Activated effector memory CD4-positive, alpha-beta T cell treated with anti-CD3 and anti-CD28 coated beads, Interleukin-2, amount 50 U/mL, for 16 hours (primary cell): ENCODE results near the gene KRT76.
A peak's percentile ranks its signal among the peaks of the same experiment; 100 is the strongest.
"Not testable (repeated sequence)": the region's sequence is repeated elsewhere in the genome, so short reads cannot be mapped to it uniquely, and the experiment has no call there.

Experiments
- DNase-seq: peaks from one replicate; pipeline ENCODE4 v3.0.0-alpha.2; 2020

Gene KRT76

GRCh38 chr12:52756281-52756960, 20.7 kb downstream of the KRT76 start:
- no peak for DNase-seq

GRCh38 chr12:52755533-52755932, 21.6 kb downstream of the KRT76 start:
- no peak for DNase-seq

- no peak for DNase-seq
These were observed 23.0 kb downstream of the KRT76 start for GRCh38 chr12:52754135-52754534.

DNA sequence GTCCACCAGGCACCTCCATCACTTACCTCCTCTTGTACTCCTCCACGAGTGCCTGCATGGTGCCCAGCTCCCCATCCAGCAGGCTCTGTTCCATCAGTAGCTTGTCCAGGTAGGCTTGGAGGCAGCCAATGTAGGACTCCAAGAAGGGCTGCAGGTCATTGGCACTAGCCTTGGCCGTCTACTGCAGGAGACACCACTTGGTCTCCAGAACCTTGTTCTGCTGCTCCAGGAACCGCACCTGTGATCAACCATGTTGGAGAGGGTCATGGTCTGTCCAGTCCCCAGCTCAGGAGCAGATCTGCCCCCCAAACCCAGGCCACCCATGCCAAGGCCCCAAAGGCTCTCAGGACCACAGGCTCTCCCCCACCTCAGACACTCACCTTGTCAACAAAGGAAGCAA, 23.9 kb downstream of the KRT76 start:
- no peak for DNase-seq

DNA sequence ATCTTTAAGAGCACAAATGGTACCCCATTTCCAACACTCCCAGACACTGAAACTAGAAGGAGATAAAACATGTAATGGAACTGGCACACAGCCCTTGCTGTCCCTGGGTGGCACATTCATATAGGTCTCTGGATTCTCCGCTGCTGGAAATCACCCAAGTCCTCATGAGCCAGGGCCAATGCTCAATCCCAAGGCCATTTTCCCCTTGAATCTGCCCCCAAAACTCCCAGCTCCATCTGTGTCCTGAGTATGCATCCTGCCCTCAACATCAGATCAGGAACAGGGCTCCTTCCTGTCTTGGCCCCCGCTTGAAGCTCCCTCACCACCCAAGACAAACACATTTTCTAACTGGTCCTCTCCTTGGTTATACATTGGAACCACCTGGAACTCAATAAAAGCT, 24.6 kb downstream of the KRT76 start:
- no peak for DNase-seq

GRCh38 chr12:52751795-52752194, 25.4 kb downstream of the KRT76 start:
- no peak for DNase-seq

DNA sequence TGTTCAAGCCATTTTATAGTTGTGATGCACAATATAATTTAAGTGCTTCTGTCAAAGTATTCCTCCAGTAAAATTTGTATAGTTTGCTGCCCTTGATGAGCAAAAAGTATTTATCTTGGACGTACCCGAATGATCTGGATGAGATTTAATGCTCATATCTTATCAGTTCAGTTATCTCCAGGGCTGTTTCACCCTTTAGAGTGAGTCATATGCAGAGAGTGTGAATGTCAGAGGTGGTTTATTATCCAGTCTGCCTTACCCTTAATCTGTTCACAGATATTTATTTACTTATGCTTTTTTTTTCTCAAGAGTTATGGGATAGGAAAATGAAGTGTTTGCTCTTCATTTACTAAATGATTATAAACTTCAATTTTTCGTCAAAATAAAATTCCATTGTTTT, 26.6 kb downstream of the KRT76 start:
- not testable (repeated sequence) for DNase-seq

- DNase-seq: no peak
These were observed 27.3 kb downstream of the KRT76 start for GRCh38 chr12:52749827-52750226.

- no peak for DNase-seq
These were observed 28.6 kb downstream of the KRT76 start for GRCh38 chr12:52748578-52748977.

DNA sequence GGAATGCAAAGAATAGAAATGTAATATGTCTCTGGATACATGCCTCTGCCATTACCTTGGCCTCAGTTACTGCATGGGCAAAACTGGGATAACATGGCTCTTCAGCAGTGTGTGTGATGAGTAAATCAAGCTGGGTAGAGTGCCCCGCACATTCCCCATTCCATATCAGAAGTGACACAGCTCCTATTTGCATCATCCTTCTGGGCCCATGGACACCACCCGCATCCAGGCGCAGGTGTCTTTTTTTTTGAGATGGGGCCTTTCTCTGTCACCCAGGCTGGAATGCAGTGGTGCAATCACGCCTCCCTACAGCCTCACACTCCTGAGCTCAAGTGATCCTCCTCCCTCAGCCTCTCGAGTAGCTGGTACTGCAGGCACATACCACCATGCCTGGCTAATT, 31.6 kb downstream of the KRT76 start:
- DNase-seq: no peak

- no peak for DNase-seq
These were observed 32.5 kb downstream of the KRT76 start for GRCh38 chr12:52744493-52745156.

- DNase-seq: no peak
These were observed 34.2 kb downstream of the KRT76 start for GRCh38 chr12:52742822-52743457.

DNA sequence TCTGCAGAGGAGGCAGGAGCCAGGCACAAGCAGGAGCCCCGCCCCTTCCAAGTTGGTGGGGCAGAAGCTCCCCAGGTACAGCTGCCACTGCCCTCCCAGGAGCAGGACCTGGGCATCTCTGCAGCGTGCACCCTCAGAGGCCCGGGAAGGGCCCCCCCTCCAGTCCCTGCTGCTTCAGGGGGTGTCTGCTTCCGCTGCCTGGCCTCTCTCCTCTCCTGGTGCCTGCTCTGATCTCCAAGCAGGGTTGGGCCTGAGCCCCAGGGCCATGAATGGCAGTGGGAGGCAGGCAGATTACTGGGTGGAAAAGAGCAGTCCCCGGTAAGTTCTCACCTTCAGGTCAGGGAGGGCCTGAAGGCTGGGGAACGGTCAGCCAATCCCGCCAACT, 35.0 kb downstream of the KRT76 start:
- no peak for DNase-seq

GRCh38 chr12:52741375-52742195, 35.6 kb downstream of the KRT76 start:
- peak; percentile 80 for DNase-seq

DNA sequence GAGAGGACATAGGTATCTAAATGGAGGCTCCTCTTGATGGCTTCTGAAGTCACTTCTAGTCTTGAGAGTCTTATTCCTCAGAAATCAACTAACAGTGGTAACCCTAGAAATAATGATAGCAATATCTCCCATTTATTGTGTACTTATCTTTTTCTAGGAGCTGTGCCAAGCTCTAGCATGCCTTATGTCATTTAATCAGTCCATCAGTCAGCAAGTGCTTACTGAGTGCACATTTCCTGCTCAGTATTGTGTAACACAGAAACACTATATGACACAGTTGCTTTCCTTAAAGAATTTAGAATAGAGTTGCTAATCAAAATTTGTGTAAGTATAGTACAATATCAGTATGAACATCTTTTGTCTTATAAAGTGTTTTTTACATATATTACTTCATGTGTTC, 36.6 kb downstream of the KRT76 start:
- no peak for DNase-seq

DNA sequence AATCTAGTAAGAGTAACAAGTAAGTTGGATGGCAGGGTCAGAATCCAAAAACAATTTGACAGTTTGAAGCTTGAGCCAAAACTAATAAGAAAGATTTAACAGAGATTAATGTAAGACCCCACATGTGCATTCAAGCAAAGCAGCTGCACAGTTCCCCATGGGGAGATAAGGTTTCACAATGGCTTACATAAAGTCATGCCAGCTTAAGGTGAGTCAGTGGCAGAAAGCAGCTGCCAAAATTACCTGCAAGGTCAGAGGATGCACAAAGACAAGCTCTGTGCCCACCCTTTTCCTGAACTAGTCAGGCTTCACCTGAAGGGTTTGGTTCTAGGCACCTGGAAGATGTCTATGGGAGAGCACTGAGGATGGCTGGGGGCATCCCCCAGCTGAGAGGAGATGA, 37.2 kb downstream of the KRT76 start:
- DNase-seq: no peak

DNA sequence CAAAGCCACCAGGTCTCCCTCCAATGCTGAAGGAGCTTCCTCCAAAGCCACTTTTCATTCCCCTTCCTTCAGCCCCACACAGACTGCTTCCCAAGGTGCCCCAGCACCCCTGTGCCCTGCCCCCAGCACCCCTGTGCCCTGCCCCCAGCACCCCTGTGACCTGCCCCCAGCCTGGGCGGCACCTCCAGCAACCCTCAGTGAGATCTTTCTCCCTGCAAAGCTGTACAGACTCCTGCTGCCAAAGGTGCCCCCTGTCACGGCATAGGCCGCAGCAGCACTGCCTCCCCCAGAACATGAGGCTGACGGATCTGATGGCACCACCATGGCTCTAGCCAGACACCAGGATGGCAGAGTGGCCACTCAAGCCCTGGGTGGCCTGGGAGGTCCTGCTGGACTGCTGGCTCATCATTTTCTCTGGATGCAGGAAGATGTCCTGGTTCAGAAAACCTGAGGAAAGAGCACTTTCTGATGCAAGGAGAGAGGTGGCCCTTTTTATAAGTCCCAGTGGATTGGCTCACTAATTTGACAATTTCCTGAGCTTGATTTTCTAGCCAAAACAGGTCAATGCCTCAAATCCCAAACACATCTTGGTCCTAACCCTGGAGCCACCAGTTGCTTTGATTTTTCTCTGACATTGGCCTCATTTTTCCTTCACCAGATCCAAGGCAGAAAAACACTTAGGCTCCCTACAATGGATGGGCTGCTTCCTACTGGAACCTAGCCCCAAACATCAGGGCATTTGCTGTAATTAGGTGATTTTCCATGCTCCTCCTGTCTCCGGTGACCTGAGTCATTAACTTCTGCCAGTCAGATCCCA, 41.1 kb downstream of the KRT76 start:
- no peak for DNase-seq

- no peak for DNase-seq
These were observed 42.0 kb downstream of the KRT76 start for GRCh38 chr12:52735106-52735505.

GRCh38 chr12:52730793-52731192, 46.4 kb downstream of the KRT76 start:
- DNase-seq: no peak

- DNase-seq: no peak
These were observed 46.8 kb downstream of the KRT76 start for GRCh38 chr12:52730383-52730782.

- no peak for DNase-seq
These were observed 48.0 kb downstream of the KRT76 start for GRCh38 chr12:52729147-52729546.

DNA sequence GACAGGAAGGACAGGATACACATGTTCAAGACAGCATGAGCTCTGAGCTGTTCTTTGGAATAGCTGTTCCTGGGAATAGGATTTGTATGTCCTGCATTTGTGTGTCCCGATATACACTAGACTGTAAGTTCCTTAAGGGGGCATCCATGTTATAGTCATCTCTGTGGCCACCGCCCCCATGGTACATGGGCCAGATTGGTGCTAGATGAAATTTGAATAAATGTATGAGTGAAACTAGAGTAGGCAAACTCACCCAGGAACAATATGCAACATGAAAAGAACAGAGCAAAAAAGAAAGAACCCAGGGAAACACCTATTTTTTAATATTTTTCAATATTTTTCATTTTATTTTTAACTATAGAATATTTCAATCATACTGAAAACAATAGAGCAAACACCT, 48.8 kb downstream of the KRT76 start:
- DNase-seq: no peak

GRCh38 chr12:52727037-52727436, 50.1 kb downstream of the KRT76 start:
- no peak for DNase-seq
